GM10847 (cell line): ENCODE data around the gene CLNK.

ENCODE experiments used
- POLR2A ChIP-seq: IDR thresholded peaks from 2 replicates; pipeline ENCODE4 v1.6.1; 2011; ENCODE audit not compliant: insufficient read length; ENCODE audit errors: extremely low read depth

CLNK gene

DNA sequence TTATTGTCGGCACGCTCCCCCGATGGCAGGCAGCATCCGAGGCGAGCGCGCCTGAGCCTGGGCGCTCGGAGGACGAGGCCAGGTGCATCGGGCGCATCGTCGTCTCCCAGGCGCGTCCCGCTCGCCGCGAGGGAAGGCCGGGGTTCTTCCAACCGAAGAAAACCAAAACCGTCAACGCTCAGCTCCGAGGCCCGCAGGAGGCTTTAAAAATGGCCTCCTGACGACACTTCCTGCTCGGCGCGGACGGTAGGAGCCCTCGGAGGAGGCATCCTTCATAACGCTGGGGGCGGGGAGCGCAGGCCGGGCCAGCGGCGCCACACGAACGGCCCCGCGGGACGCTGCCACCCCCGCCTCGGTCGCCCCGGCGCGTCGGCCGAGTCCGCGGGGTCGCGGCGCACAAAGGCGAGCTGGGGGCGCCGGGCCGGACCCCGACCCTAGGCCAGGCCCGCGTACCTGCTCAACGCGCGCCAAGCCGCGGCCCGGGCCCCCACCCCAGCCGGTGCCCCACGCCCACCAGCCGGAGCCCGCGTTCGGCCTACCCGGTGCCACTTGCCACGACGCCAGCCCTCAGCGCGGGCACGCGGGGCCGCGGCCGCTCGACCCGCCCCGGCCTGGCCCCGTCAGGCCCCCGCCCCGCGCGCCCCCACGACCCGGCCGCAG lies 227.8 kb downstream of the CLNK start:
- no peak for TF ChIP-seq POLR2A

DNA sequence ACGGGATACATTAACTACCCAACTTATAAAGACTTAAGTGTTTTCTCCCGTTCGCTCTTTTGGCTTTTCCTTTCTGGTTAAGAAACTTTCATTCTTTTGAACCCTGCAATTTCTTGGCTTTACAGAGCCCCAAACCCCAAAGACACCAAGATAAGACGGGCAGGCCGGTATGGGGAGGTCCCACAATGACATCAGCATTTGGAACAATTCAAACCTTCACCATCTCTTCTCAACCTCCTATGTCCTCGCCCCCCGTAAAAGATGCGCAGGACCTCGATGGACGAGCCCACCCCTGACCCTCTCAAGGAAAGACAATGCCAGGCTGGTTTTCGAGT lies 228.3 kb downstream of the CLNK start:
- TF ChIP-seq POLR2A = no peak

DNA sequence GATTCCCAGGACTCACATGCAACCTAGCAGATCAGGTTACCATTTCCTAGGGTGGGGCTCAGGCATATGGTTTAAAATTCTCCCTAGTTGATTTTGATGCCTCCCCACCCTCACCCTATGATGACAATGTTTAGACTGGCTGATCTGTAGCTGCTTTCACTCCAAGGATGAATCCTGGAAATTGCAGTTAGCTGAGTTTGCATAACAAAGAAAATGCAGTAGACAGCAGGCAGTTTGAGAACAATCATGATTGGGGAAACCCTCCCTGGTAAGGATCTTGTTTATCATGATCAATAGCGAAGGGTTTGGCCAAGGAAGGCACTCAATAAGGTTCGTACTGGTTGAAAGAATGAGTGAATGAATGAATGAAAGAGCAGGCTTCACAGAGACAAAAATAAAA lies 229.4 kb downstream of the CLNK start:
- TF ChIP-seq POLR2A = no peak

DNA sequence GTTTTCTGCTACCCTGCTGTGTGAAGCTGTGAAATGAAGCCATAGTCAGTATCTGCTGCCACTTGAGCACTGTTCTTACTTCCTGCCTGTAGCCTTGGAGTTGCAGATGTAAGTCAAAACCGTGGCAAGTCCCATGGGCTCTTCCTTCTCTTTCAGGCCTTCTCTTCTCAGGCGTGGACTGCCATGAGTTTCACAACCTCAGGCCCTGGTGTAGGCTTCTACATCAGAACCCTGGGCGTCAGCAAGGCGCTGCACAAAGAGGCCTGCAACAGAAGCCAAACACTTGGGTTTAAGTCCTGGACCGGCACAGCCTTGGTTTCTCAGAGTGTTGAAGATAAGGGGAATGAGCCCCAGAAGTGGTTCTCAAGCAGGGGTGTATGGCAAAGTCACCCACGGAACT lies 229.8 kb downstream of the CLNK start:
- no peak for TF ChIP-seq POLR2A

DNA sequence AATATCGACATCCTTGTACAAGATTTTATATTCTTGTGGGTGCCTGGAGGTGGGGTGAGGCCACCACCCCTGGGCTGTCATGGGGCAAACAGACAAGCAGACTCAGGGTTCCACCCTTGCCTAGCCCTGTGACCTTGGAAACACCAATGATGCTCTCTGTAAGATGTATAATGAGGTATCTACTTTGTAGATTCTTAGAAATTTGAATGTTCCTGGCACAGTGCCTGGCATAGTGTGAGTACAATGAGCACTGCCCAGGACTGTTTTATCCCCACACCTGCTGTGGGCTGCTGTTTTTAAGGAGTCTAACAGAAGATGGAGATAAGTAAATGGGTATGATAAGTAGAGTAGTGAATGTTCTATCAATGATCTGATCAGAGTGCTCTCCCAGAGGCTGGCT lies 230.4 kb downstream of the CLNK start:
- TF ChIP-seq POLR2A = no peak

DNA sequence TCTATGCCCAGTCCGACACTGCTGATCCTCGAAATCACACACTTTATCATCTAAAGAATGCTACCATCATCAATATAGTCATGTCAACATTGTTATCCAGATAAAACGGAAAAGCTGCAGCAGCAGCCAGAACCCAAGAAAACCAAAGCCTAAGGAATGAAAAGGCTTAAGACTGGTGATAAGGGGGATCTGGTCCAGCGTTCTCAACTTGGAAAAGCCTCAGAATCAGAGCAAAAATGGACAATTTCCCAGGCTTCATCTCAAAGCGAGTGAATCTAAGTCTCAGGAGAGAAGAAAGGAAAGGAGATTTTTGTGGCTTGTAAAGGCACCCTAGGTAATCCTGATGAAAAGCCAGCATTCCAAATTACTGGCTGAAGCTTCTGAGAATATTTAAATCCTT lies 235.6 kb downstream of the CLNK start:
- TF ChIP-seq POLR2A = no peak

DNA sequence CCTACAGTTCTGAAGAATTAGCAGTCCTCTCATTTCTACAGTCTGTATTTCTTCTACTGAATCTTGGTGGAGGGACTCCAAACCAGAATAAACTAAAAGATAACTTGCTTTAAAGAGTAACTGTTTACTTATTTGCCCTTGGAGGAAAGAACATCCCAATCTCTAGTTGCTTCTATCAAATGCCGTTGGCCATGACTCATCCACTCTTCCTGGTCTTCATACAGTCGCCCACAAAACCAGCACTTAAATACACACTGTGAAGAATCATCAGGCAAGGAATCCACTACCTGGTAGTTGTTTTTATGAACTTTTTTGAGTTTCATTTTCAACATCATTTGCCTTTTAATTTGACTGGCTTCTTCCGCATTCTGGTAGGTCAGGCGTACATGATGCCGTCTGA lies 241.6 kb downstream of the CLNK start:
- TF ChIP-seq POLR2A = no peak

DNA sequence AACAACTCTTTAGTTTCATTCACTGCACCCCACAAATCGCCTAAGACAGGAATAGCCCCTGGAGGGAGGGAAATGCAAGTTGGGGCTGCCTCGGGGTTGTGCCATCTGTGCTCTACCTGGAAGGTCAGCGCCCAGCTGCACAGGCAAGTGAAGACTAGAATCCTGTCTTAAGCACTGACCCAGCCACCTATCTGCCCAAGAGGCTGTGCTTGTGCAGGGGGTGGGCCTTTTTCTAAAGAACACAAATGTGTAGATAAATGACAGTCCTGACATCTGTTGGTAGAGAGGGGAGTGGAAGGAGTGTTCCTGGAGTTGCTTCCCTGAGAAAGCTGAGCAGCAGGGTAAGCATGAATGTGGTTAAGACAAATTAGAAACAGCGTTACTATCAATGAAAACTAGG lies 243.1 kb downstream of the CLNK start:
- no peak for TF ChIP-seq POLR2A

DNA sequence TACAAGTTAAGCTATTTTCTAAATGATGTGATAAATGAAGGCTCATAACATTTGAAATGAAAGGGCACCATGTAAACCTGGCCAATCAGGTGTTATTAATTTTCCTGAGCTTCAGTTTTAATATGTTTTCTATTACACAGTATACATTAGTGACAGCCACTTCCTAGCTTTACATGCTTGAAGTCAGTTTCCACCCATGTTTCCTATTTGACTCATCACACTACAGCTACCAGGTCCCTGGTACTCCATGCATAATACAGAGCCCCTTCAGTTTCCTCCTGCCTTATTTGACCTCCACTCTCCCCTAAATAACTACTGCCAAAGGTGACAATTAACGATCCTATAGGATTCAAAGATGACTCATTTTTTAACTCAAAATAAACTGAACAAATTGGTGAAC lies 245.6 kb downstream of the CLNK start:
- no peak for TF ChIP-seq POLR2A

DNA sequence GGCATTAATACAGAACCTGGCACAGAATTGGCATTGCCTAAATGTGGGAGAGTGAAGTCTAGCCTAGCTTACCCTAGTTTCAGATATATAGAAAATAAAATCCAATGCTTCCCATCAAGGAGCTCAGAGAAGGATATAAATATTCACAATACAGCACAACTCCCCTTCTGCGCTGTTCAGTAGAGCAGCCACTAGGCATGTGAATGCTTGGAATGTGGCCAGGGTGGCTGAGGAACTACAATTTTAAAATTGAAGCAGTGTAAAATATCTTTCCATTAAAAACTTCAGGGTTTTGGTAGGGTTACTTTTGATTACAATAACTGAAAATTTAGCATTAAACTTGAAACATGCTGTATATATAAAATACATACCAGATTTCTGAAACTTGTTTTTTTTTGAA lies 246.8 kb downstream of the CLNK start:
- TF ChIP-seq POLR2A = no peak
